ENCODE measurements around the gene FAM193A. TPM values are rescaled to one million over a fixed set of nuclear protein-coding genes. Genes with fewer than 3 reads are reported as not detected.

The FAM193A gene
- total and polyA plus RNA-seq, 2 donors (not counting 1 experiment from before 2014, with no cell fraction given), result 16.0 to 62.7 TPM

- TF ChIP-seq, protein P1, sequence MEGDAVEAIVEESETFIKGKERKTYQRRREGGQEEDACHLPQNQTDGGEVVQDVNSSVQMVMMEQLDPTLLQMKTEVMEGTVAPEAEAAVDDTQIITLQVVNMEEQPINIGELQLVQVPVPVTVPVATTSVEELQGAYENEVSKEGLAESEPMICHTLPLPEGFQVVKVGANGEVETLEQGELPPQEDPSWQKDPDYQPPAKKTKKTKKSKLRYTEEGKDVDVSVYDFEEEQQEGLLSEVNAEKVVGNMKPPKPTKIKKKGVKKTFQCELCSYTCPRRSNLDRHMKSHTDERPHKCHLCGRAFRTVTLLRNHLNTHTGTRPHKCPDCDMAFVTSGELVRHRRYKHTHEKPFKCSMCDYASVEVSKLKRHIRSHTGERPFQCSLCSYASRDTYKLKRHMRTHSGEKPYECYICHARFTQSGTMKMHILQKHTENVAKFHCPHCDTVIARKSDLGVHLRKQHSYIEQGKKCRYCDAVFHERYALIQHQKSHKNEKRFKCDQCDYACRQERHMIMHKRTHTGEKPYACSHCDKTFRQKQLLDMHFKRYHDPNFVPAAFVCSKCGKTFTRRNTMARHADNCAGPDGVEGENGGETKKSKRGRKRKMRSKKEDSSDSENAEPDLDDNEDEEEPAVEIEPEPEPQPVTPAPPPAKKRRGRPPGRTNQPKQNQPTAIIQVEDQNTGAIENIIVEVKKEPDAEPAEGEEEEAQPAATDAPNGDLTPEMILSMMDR (IDR thresholded peaks at IDR 0.05), result no peak
- TF ChIP-seq EZH2 (IDR thresholded peaks at IDR 0.05; ENCODE audit: borderline replicate concordance, insufficient read depth, low read depth, low read length, poor library complexity, severe bottlenecking), result no peak
- Mint-ChIP-seq H3K27me3 (no peaks in the 10 kb centered on the region), H3K9me3 (ENCODE audit: insufficient read depth) (no peaks in the 10 kb centered on the region), H3K27ac (peak overlapping the region; percentile 93), H3K4me1 (peaks cover 46% of the 10 kb centered on the region), H3K4me3 (peak overlapping the region; percentile 70)
- intact Hi-C loops (cut with micrococcal nuclease), result loop anchor here (1.0 to 10.0 kb wide), 7 partner anchors 10 to 299 kb away; partner anchors contain the start of genes FAM193A, RNF4 and TNIP2
- POLR2A ChIA-PET, result interaction anchor here (0.6 to 2.3 kb wide), 10 partner anchors 10 to 738 kb away, joined by 3 to 8 read pairs (median 4); partner anchors contain the start of gene TNIP2
- H3K79me2 ChIP-seq (ENCODE audit: control insufficient read depth, insufficient read depth, low read length), result peaks cover 49% of the 10 kb centered on the region
- peaks cover 37% of the 10 kb centered on the region for H4K20me1 ChIP-seq (ENCODE audit: control insufficient read depth, insufficient read depth, low read length, poor library complexity, severe bottlenecking)
- CTCF ChIA-PET, result interaction anchor here (0.6 to 2.7 kb wide), 11 partner anchors 10 to 241 kb away, joined by 3 to 9 read pairs (median 3); no protein-coding TSS in a partner anchor
- peak overlapping the region; percentile 63 for H3K4me2 ChIP-seq (replicated peaks; ENCODE audit: low read depth, low read length, poor library complexity, severe bottlenecking)
- H3K36me3 ChIP-seq (replicated peaks in 1 of 2; ENCODE audit: control extremely low read depth in 1 of 2, control insufficient read depth in 1 of 2, extremely low read depth in 1 of 2, insufficient read depth in 2 of 2, low read length in 1 of 2), result peaks cover 4 to 59% of the 10 kb centered on the region in 2 experiments
- peak overlapping the region; percentile 93 to 95 for H3K27ac ChIP-seq (ENCODE audit: low read length in 2 of 2)
- peak; percentile 95 for DNase-seq
- no peak overlapping the region for H2AFZ ChIP-seq (ENCODE audit: insufficient read depth, low read depth, low read length, poor library complexity, severe bottlenecking)
- H3K4me3 ChIP-seq (ENCODE audit: control extremely low read depth in 1 of 5, extremely low read depth in 1 of 5, insufficient read depth in 1 of 5, low read depth in 2 of 5, low read length in 4 of 5), result peak overlapping the region in 2 of 5 experiments; percentile 5 to 17
- peaks cover 30 to 44% of the 10 kb centered on the region in 2 donors for H3K4me1 ChIP-seq (ENCODE audit: control insufficient read depth in 2 of 2, insufficient read depth in 2 of 2, low read length in 2 of 2)
- ATAC-seq (ENCODE audit: low read depth), result peak; percentile 96
- H3K27me3 ChIP-seq (replicated peaks in 1 of 4; ENCODE audit: control extremely low read depth in 1 of 4, control insufficient read depth in 3 of 4, insufficient read depth in 4 of 4, low read length in 3 of 4), result no peaks in the 10 kb centered on the region
- WGBS (ENCODE audit: insufficient coverage), result 24% methylated on average over 21 of the region's 21 CpGs
- H3K9ac ChIP-seq (ENCODE audit: low read length), result peak overlapping the region; percentile 43
- no peaks in the 10 kb centered on the region for H3K9me3 ChIP-seq (ENCODE audit: control extremely low read depth in 1 of 3, control insufficient read depth in 2 of 3, insufficient read depth in 1 of 3, low read length in 2 of 3)
These were observed 209.7 kb downstream of the FAM193A start for GRCh38 chr4:2745981-2746806.

Measured in B cell (primary cell).